ENCODE measurements around the gene KERA.

The KERA gene

DNA sequence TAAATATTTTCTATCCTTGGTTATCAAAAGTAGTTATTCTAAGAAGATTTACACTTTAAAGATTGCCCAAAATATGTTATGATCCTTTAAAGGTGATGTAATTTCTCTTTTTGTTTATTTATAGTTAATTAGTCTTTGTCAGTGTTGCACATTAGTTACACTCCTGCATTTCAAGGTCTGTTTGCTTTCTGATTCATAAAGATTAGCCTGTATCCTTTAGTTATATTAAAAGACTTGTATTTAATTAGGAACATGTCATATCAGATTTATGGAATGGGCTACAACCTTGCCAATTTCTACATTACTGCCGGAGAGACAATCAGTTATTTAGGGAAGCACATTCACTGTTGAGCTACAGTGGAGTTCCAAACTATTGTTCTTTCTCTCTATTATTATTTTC lies 56.5 kb downstream of the KERA start:
- TF ChIP-seq, protein P1, sequence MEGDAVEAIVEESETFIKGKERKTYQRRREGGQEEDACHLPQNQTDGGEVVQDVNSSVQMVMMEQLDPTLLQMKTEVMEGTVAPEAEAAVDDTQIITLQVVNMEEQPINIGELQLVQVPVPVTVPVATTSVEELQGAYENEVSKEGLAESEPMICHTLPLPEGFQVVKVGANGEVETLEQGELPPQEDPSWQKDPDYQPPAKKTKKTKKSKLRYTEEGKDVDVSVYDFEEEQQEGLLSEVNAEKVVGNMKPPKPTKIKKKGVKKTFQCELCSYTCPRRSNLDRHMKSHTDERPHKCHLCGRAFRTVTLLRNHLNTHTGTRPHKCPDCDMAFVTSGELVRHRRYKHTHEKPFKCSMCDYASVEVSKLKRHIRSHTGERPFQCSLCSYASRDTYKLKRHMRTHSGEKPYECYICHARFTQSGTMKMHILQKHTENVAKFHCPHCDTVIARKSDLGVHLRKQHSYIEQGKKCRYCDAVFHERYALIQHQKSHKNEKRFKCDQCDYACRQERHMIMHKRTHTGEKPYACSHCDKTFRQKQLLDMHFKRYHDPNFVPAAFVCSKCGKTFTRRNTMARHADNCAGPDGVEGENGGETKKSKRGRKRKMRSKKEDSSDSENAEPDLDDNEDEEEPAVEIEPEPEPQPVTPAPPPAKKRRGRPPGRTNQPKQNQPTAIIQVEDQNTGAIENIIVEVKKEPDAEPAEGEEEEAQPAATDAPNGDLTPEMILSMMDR (IDR thresholded peaks at IDR 0.05), result no peak
- TF ChIP-seq ZFX (IDR thresholded peaks at IDR 0.05; ENCODE audit: borderline replicate concordance), result no peak
- H3K27ac ChIP-seq, result peak overlapping the region; percentile 69

All from 22Rv1 (cell line).